HG03103 (cell line): Measurements from ENCODE around the gene PLB1.

Experiments used
- ATAC-seq: cut with Tn5 transposase; IDR thresholded peaks from one replicate; pipeline ENCODE4 v1.9.1; 2021; ENCODE audit warnings: low read depth; ENCODE audit not compliant: unreplicated experiment

Gene PLB1

GRCh38 chr2:28676152-28676835, 180.4 kb downstream of the PLB1 start:
- no peak for ATAC-seq

- no peak for ATAC-seq
These were observed 182.5 kb downstream of the PLB1 start for GRCh38 chr2:28678175-28678855.

GRCh38 chr2:28678944-28679343, 183.1 kb downstream of the PLB1 start:
- no peak for ATAC-seq

GRCh38 chr2:28680657-28681056, 184.8 kb downstream of the PLB1 start:
- ATAC-seq, result no peak

GRCh38 chr2:28681158-28681571, 185.3 kb downstream of the PLB1 start:
- ATAC-seq, result peak; percentile 90

- ATAC-seq, result no peak
These were observed 185.7 kb downstream of the PLB1 start for GRCh38 chr2:28681606-28682005.

- no peak for ATAC-seq
These were observed 187.3 kb downstream of the PLB1 start for GRCh38 chr2:28683100-28683706.

GRCh38 chr2:28684142-28684858, 188.4 kb downstream of the PLB1 start:
- ATAC-seq, result no peak

- no peak for ATAC-seq
These were observed 191.3 kb downstream of the PLB1 start for GRCh38 chr2:28687171-28687570.

- no peak for ATAC-seq
These were observed 192.0 kb downstream of the PLB1 start for GRCh38 chr2:28687640-28688385.

GRCh38 chr2:28688818-28689217, 193.0 kb downstream of the PLB1 start:
- ATAC-seq, result no peak

- ATAC-seq, result no peak
These were observed 193.9 kb downstream of the PLB1 start for GRCh38 chr2:28689771-28690170.

- no peak for ATAC-seq
These were observed 196.6 kb downstream of the PLB1 start for GRCh38 chr2:28692411-28692810.

GRCh38 chr2:28693223-28693622, 197.4 kb downstream of the PLB1 start:
- no peak for ATAC-seq
